ENCODE data around the gene EID1.

DNA sequence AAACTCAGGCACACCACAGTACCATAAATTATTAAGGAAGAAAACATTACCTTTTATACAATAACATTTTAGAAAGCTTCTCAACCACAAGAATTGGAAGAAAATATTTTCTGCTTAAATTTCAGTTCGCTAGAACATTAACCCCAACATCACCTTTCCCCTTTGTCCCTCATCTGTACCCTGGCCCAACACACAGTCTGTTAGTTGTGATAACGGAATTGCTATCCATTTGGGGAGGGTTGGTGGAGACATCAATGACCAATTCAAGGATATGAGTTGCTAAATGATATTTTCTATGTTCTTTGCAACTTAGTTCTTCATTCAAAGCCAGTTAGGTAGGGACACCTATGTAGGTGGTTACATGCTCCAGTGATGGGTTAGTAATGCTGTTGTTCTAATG, 5.8 kb downstream of the EID1 start:
- TF ChIP-seq GABPA (IDR thresholded peaks at IDR 0.05; ENCODE audit: low read depth) (no peak), SMC3 (IDR thresholded peaks at IDR 0.05; ENCODE audit: low read depth, low read length) (no peak), RFX5 (IDR thresholded peaks at IDR 0.05; ENCODE audit: low read length) (no peak), POLR2AphosphoS5 (IDR thresholded peaks at IDR 0.05; ENCODE audit: low read depth, low read length) (no peak)
- TF ChIP-seq, protein P1, sequence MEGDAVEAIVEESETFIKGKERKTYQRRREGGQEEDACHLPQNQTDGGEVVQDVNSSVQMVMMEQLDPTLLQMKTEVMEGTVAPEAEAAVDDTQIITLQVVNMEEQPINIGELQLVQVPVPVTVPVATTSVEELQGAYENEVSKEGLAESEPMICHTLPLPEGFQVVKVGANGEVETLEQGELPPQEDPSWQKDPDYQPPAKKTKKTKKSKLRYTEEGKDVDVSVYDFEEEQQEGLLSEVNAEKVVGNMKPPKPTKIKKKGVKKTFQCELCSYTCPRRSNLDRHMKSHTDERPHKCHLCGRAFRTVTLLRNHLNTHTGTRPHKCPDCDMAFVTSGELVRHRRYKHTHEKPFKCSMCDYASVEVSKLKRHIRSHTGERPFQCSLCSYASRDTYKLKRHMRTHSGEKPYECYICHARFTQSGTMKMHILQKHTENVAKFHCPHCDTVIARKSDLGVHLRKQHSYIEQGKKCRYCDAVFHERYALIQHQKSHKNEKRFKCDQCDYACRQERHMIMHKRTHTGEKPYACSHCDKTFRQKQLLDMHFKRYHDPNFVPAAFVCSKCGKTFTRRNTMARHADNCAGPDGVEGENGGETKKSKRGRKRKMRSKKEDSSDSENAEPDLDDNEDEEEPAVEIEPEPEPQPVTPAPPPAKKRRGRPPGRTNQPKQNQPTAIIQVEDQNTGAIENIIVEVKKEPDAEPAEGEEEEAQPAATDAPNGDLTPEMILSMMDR (IDR thresholded peaks at IDR 0.05): no peak
